ENCODE results near the gene RHOF.

GRCh38 chr12:121812921-121813896, 19.7 kb upstream of the RHOF start:
- TF ChIP-seq CTCF (conservative IDR thresholded peaks at IDR 0.05; ENCODE audit: low read length) (no peak), EZH2phosphoT487 (IDR thresholded peaks at IDR 0.05; ENCODE audit: borderline replicate concordance, low read depth, low read length) (no peak)
